H54 (cell line): ENCODE measurements around the gene JAKMIP2.
A peak's percentile ranks its signal among the peaks of the same experiment; 100 is the strongest.

Experiments used
- DNase-seq: peaks from one replicate; pipeline ENCODE4 v3.0.0; 2011; ENCODE audit warnings: low spot score, mixed read lengths; ENCODE audit not compliant: insufficient read length
- FAIRE-seq: peaks from 3 replicates; lab custom pipeline; 2011; peaks lifted over from hg19 to GRCh38; lab: Jason Lieb, UNC
- POLR2A ChIP-seq: IDR thresholded peaks from 2 replicates; pipeline ENCODE4 v1.6.1; 2011; ENCODE audit warnings: low read depth, mild to moderate bottlenecking, low read length

Gene JAKMIP2

GRCh38 chr5:147578228-147579024 is 204.1 kb downstream of the JAKMIP2 start:
- no peak for TF ChIP-seq POLR2A
- DNase-seq = peak; percentile 9
- peak; percentile 78 for FAIRE-seq

- no peak for TF ChIP-seq POLR2A
- DNase-seq (peak; percentile 21), FAIRE-seq (peak; percentile 72)
Measured at GRCh38 chr5:147576646-147577535, 205.6 kb downstream of the JAKMIP2 start.

GRCh38 chr5:147575598-147575997 is 206.9 kb downstream of the JAKMIP2 start:
- FAIRE-seq = no peak
- no peak for DNase-seq
- no peak for TF ChIP-seq POLR2A

DNA sequence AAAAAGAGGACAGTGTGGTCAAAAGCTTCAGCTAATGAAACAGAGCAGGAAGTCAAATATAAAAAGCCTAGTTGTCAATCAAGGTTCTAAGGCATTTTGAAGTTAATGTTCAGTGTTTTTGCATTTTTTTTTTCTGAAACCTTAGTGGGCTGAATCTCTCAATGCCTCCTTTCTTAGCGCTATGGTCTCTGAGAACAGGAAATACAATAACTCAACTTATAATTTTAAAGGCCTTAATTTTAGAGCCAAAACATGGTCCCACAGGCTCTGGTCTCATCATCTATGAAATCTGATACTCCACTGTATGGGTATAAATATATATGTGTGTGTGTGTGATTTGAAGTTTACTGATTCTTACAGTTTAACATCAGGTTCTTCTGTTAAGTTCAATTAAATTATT is 209.3 kb downstream of the JAKMIP2 start:
- DNase-seq (no peak), FAIRE-seq (no peak)
- no peak for TF ChIP-seq POLR2A

GRCh38 chr5:147568710-147569406 is 213.7 kb downstream of the JAKMIP2 start:
- DNase-seq (no peak), FAIRE-seq (no peak)
- TF ChIP-seq POLR2A = no peak

DNA sequence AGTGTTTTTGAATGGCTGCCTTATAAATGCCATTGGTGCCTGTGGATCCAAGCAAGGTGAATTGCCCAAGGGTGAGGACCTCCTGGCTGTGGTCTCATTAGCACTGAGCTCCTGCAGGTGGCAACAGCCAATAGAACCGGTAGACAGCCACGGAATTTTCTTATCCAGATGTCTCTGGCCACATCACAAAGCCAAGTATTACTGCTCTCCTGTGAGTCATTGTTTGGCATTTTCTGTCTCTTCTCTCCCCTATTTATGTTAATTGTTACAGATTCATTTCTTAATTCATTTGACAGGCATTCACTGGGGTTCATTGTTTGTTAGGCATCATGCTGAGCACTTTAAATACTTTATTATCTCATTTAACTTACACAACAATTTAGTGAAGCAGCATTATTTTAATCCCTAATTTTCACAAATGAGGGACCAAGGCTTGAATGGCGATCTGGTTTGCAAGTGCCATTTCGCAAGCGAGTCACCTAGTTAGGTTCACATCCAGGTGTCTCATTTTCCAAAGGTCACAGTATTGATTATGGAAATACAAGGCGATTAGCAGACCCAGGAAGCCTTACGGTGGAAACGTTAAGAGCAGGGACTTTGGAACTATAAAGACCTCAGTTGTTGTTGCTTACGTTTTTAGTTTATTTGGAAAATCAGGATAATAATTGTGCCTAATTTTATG is 214.5 kb downstream of the JAKMIP2 start:
- no peak for TF ChIP-seq POLR2A
- DNase-seq (no peak), FAIRE-seq (peak; percentile 74)

DNA sequence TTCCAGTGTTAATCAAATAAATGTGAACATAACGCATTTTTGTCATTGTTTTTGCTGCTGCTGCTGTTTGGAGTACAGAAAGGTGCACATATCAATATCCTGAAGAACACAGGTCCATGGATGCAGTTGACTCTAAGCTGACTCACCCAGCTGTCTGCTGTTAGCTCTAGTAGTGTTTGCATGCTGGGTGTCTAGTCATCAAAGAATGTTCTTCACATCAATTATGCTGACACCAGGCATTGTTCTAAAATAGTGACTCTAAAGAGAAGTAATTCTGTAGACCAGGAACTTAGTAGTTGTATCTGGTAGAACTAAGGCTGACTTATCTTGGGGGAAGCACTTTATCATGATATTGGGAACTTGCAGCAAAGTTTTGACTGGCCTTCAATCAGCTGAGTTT is 217.0 kb downstream of the JAKMIP2 start:
- TF ChIP-seq POLR2A = no peak
- peak; percentile 65 for DNase-seq
- peak; percentile 96 for FAIRE-seq

GRCh38 chr5:147564124-147564486 is 218.4 kb downstream of the JAKMIP2 start:
- DNase-seq (no peak), FAIRE-seq (no peak)
- TF ChIP-seq POLR2A = no peak

- TF ChIP-seq POLR2A = no peak
- FAIRE-seq = no peak
- DNase-seq = no peak
Measured at GRCh38 chr5:147563466-147564123, 218.9 kb downstream of the JAKMIP2 start.

DNA sequence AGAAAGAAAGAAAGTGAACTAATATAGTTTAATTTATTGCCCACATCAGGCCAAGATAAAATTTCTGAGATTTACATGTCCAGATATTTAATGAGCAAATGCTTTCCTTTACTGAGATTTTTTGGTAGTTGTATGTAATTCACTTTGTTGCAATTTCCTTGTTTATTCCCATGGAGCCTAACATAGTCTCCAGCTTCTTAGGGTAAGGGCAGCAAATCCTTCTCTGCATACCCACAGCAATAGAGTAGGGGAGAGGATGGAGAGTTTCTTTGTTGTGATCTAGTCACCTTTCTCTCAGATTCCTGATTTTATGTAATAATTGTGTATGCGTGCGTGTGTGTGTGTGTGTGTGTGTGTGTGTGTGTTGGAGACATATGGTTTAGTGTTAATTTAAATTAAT is 221.1 kb downstream of the JAKMIP2 start:
- no peak for DNase-seq
- no peak for FAIRE-seq

GRCh38 chr5:147560718-147561331 is 221.7 kb downstream of the JAKMIP2 start:
- no peak for DNase-seq
- no peak for TF ChIP-seq POLR2A
- FAIRE-seq = no peak

More for the DNA sequence above, 221.1 kb downstream of the JAKMIP2 start:
- no peak for TF ChIP-seq POLR2A

- TF ChIP-seq POLR2A = no peak
- FAIRE-seq = no peak
- no peak for DNase-seq
Measured at GRCh38 chr5:147559749-147560148, 222.8 kb downstream of the JAKMIP2 start.
